HG02870 (cell line): ENCODE results near the gene PDGFRB.

Experiments
- ATAC-seq: cut with Tn5 transposase; IDR thresholded peaks from one replicate; pipeline ENCODE4 v1.9.1; 2021; ENCODE audit warnings: mild to moderate bottlenecking, moderate library complexity; ENCODE audit not compliant: unreplicated experiment

The PDGFRB gene

DNA sequence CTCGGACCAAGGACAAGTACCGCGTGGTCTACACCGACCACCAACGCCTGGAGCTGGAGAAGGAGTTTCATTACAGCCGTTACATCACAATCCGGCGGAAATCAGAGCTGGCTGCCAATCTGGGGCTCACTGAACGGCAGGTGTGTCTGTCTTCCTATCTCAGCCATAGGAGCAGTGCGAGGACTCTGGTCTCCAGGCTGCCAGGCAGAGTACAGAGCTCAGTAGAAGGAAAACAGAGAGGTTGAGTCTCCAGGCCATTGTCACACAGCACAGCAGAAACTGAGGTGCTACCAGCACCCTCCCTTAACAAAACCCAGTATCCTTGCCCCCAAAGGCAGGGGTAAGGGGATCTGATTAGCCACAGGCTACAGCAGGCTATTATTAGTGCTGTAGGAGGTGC is 27.1 kb upstream of the PDGFRB start:
- no peak for ATAC-seq

DNA sequence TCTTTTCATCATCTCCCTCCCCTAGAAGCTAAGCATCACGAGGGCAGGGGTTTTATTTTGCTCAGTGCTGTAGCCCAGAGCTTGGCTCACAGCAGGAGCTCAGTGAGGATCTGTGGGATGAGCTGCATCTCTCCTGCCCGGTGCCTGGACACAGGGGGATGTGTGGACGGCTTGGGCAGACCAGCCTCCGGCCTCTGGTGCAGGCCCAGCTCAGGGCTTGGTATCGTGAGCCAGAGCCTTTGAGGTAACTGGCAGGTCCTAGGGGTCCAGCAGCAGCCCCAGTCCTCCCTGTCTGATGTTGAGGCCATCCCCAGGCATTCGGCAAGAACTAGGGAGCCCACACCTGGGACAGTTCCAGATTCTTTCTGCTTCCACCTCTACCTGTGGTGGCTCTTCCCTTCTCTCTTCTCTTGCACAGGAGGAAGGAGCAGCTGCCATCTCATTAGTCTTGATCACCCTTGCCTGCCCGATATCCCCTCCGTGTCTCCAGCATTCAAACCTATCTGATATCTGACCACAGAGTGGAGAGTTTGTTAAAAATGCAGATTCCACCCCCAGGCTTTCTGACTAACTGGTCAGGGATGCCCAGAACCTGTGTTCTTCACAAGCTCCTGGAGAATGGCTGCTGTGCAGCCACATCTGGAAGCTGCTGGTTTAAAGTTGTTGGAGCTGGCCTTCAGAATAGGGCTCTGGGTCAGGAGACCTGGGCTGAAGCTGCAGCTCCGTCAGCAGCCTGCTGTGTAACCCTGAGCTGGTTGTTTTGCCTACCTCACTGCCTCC is 26.3 kb upstream of the PDGFRB start:
- ATAC-seq = no peak

DNA sequence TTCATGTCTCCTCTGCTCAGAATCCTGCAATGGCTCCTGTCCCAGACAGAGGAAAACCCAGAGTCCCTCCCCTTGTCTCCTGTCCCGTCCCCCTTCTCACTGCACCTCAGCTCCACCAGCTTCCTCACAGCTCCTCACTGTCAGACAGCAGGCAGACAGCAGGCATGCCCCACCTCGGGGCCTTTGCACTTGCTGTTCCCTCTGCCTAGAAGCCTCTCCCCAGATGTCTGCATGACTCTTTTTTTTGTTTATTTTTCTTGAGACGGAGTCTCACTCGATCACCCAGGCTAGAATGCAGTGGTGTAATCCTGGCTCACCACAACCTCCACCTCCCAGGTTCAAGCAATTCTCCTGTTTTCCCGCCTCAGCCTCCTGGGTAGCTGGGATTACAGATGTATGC is 25.4 kb upstream of the PDGFRB start:
- ATAC-seq = no peak

DNA sequence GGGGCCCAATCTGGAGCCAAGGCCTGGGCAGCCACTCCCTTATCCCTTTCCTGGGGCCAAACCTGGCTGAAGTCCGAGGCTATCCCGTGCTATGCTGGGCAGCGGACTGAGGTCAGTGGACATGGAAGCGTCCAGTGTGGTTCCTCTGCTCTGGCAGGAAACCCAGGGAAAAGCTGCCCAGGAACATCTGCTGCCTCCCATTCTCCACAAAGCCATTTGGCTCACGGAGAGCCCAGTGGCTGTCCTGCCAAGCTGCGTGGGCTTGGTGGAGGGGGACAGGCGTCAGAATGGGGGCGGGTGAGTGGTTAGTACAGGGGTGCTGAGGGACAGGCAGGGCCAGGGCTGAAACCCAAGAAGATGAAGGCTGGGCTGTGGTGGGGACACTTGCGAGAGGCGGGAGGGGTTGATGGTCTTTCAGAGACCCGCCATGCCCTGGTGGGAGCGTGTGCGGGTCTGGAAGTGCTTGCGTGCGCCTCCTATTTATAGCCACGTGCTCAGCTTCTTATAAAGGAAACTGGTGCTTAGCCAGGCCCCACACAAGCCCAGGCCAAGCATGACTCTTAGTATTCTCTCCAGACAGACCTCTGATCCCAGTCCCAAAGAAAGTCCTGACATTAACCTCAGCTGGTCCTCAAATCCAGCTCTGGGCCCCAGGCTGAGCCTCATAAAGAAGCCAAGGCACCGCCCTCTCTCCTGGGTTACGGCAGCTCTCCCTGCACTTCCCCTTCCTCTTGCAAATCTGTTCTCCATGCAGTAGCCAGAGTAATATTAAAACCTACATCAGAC is 24.8 kb upstream of the PDGFRB start:
- no peak for ATAC-seq

DNA sequence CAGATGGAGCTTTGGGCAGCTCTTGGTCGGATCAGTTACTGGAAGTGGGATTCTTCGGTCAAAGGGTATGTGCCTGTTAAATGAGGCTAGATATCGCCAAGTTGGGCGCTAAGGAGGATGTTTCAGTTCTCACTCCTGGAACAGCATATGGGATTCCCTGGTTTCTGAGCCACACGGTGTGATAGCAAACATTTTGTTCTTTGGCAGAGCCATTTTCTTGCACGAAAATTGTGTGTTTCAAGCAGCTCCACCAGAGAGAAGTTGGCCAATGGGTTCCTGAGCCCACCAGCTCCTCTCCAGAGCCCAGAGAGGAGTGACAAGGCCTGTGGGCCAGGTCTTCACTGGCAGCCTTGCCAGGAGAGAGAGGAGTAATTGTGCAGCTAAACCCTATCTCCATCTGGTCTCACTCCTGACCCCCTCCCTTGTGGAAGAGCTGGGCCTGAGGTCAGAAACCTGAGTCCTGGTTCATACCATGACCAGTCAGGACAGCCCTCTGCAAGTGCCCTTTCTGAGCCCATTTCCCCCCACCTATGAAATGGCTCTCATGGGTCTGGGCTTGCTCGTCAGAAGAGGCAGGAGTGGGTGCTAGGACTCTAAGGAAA is 23.5 kb upstream of the PDGFRB start:
- ATAC-seq = no peak

DNA sequence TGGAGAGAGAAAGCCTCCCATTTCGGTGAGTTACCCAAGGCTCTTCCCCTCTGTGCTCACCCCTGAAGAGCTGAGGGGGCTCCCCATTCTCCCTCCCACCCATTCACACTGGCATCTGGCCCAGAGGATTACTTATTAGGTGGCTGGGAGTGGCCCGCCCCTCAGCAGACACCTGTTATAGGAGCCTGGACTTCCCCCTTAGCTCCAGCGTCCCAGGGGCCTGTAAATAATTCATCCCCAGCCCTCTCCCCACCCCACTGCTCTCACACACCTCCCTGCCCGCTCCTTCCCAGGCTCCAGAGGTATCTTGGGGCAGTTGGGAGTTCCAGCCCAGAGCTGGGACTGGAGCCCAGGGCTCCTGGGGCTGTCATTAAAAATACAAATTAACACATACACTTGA is 22.6 kb upstream of the PDGFRB start:
- no peak for ATAC-seq

DNA sequence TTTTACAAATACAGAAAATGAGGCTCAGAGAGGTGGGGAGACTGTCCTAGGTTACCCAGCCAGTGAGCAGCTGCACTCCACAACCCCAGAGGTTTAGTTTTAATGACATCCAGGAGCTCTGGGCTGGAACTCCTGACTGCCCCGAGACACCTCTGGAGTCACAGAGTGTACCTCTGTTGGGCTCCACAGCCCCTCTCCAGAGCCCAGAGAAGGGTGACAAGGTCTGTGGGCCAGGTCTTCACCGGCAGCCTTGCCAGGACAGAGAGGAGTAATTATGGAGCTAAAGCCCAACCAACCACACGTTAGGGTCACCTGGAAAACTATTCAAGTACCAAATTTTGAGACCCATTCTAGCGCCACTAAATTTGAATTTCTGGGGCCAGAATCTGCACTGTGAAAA is 22.1 kb upstream of the PDGFRB start:
- ATAC-seq = no peak

DNA sequence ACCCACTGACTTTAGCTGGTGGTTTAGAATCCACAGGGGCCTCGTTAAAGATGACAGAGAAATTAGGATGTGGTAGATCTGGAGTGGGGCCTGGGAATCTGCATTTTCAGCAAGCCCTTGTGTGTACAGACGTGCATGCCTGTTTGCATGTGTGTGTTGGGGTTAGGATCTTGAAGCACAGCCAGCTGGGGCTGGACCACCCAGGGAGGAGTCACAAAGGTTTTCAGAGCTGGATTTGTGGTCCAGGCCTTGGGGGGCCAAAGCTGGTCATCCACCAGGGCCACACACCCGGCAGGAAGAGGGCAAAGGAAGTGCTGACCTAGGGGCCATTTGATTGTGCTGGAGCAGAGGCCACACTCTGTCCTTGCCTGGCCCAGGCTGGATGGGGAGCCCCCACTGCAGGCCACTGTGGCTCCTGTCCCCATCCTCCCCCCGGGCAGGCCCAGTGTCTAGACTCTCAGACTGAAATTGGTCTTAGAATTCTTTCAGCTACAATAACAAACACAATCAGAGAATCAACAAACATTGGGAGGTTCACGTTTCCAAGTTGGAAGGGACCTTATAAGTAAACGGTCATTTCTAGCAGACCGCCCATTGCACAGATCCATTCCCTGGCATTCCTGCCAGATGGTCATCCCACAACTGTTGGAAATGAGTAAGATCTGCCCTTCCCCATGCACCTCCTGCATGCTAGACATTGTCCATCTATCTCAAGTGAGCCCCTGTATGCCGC is 21.3 kb upstream of the PDGFRB start:
- no peak for ATAC-seq

DNA sequence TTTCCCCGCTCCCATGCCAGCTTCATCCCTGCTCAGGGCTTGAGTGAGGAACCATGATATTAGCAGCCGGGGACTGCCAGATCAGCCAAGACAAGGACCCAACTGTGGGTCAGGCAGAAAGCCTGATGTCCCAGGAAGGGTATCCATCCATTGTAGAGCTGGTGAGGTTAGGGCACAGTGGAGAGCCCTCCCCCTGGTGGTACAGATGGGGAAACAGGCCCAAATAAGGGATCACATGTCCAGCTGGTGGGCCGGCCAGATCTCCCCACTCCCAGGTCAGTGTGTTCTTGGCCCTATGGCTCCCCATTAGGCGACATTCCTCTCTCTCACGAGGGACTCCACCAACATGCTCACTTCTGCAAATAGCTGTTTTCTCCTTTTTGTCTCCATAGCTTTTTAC is 19.9 kb upstream of the PDGFRB start:
- ATAC-seq = no peak

DNA sequence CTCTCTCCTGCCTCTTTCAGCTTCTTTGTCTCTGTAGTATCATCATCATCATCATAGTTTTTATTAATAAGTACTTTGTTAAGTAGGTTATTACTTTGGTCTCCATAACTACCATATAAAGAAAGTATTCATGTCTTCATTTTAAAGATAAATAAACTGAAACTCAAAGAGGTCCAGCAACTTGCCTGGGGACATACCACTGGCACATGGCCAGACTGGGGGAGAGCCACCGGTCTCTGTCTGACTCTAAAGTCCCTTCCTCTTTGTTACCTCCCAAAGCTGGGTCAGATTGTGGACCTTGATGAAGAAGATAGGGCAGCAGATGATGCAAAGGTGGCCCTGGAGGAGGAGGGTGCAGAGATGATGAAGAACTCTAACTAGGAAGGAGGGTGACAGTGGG is 19.4 kb upstream of the PDGFRB start:
- ATAC-seq = no peak

DNA sequence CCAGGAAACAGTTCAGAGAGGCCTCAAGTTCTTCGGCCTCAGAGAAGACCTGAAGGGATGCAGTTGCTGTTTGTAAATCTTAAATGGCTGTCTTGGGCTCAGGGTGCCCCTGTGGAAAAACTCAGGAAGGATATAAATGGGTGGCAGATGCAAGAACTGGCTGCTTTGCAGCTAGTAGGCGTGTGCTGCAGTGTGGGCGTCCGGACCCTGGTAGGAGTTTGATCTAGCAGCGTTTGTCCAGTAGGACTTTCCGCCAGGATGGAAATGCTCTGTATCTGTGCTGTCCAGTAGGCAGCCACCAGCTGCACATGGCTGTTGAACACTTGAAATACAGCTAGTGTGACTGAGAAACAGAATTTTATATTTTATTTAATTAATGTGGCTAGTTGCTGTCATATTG is 18.6 kb upstream of the PDGFRB start:
- ATAC-seq = no peak

DNA sequence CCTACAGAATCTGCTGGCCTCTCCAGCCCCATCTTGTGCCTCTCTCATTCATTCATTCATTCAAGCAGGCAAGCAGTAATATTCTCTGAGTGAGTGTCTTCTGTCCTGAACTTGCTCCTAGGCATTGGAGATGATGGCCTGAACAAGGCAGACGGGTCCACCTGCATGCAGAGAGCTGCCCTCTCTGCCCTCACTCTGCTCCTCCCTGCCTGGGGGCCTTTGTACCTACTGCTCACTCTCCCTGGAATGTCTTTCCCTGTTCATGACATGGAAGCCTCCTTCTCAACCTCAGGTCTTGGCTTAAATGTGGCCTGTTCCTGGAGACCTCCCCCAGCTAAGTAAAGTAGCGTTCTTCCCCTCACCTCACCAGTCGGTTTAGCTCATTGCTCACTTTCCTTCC is 17.5 kb upstream of the PDGFRB start:
- no peak for ATAC-seq

DNA sequence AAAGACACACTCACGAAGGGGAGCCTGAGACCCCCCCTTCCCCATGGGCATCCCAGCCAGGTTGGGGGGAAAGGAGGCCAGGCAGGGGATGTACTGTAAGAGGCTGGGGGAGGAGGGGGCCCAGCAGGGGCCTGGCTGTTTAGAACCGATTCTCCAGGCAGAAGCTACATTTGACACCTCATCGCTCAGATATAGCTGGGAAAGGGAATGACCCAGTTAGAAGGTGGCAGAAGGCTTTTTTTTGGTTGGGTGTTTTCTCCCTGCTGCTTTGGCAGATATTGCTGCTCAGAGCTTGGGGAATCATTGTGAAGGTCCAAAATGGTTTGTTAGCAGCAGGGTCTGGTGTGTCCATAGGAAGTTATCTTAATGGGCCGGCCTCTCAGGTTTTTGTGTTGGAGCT is 16.9 kb upstream of the PDGFRB start:
- no peak for ATAC-seq

DNA sequence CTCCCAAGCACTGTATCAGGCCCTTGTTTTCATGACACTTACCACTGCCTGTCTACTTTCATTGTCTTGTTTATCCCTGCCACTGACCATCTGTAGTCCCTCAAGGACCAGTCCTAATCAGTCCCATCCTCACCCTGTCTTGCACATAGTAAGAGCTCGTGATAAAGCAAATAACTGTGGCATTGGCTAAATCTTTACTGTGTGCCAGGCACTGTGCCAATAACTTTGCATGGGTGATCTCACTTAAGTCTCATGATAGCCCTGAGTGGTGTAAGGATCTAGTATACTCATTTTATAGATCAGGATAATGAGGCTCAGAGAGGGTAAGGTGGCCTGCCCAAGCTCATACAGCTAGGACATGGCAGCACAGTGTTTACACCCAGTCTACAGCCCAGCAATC is 16.5 kb upstream of the PDGFRB start:
- ATAC-seq = no peak

DNA sequence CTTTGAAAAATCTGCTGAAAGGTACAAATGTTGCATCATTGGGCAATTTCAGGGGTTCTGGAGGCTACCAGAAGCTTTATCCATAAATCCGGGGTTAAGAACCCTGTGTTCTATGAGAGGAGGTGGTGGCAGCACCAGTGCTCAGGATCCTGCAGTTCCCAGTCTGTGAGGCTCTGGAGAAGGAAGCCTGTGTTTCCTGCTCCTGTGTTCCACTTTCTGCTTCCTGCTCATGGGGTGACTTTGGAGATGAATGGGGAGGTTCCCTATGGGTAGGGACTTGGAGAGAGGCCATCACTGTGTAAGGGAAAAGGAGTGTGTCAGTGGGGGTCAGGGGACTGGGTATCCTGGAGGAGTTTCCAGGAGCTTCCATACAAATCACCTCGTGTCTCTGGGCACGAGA is 13.2 kb upstream of the PDGFRB start:
- no peak for ATAC-seq

DNA sequence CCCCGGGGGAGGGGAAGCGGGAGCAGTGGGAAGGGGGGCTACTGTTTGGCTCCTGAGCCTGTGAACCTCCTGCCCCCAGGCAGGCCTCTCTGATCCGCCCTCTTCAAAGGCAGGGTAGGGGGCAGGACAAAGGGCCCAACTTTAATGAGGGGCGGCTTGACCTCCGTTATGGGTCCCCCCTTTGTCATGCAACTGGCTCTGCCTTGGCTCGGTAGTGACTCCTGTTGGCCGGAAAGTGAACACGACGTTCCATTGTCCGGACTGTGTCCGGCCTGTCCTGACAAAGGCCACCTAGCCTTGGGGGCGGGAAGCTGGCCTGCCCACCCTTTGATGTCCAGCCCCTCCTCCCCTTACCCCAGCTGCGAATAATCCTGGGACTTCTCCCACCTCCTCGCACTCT is 12.3 kb upstream of the PDGFRB start:
- ATAC-seq = no peak

DNA sequence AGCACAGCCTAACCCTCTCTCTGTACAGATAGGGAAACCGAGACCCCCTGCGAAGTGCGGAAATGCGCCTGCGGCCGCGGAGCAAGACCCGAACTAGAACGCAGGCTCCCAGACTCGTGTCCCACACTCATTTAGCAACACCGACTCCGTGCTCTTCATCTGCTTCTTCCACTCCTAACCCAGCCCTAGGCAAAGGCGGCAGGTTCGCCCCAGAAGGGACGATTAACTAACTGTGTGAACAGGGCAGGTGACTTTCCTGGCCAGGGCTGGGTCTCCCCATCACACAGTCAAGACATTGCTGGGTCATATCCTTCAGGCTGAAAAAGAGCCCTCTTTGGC is 11.8 kb upstream of the PDGFRB start:
- ATAC-seq = no peak

DNA sequence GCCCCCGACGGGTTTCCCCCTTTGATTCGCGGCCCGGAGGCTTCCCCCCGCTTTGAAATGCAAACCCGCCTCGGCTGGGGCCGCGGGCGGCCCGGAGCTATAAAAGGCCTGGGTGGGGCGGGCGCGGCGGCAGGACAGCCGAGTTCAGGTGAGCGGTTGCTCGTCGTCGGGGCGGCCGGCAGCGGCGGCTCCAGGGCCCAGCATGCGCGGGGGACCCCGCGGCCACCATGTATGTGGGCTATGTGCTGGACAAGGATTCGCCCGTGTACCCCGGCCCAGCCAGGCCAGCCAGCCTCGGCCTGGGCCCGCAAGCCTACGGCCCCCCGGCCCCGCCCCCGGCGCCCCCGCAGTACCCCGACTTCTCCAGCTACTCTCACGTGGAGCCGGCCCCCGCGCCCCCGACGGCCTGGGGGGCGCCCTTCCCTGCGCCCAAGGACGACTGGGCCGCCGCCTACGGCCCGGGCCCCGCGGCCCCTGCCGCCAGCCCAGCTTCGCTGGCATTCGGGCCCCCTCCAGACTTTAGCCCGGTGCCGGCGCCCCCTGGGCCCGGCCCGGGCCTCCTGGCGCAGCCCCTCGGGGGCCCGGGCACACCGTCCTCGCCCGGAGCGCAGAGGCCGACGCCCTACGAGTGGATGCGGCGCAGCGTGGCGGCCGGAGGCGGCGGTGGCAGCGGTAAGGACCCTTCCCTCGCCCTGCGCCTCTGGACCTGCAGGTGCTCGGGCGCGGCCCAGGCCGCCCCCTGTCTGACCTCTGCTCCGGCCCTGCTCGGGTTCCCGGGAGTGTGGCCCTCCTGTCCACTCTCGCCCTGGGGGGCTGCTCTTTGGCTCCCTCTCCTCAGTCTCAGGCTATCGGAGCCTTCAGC is 11.2 kb upstream of the PDGFRB start, which contains the start of gene CDX1:
TSS of gene CDX1 (plus strand) at position 129 of the 862 bp plus-strand sequence. CDS start at position 228, 99 bp downstream.
- ATAC-seq = no peak

DNA sequence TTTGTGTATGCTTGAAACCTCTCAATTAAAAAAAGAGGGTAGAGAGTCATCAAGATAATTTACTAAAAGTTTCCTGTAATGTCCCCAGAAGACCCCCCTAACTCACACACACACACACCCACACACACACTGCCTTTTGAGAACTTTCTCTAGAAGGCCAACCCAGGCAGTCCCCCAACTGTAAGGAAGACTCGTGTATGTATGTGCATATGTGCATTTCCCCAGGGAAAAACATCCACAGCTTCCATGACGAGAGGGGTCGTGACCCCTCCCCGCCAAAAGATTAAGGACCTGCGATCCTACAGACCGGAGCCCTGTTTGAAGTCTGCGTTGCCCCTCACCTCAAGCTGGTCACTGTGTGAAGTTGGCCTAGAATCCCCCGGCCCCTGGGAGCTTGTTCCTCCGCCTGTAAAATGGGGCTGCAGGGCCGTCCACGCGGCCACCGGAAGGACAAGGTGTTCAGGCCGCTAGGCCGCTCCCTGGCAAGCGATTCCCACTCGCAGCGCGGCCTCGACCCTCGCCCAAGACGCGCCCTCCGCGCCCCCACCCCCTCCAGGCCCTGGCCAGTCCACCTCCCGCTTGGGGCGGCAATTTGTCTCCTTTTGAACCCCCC is 10.5 kb upstream of the PDGFRB start:
- no peak for ATAC-seq
